ENCODE results near the gene FLRT1. TPM values are rescaled to one million over a fixed set of nuclear protein-coding genes. Genes with fewer than 3 reads are reported as not detected.

FLRT1 gene
- total and polyA plus RNA-seq, 9 donors: 0.13 to 1.2 (median 0.38) TPM

GRCh38 chr11:64019106-64020037, 16.4 kb upstream of the FLRT1 start:
- H3K27ac ChIP-seq: no peak overlapping the region

GRCh38 chr11:64020976-64021756, 14.6 kb upstream of the FLRT1 start:
- H3K4me1 ChIP-seq (ENCODE audit: insufficient read depth): no peaks in the 10 kb centered on the region
- no peak for TF ChIP-seq EP300 (IDR thresholded peaks at IDR 0.05)
- TF ChIP-seq POLR2A (IDR thresholded peaks at IDR 0.05): no peak
- no peak for TF ChIP-seq CTCF (IDR thresholded peaks at IDR 0.05)
- DNase-seq: no peak
- H3K27ac ChIP-seq: no peak overlapping the region
- H3K36me3 ChIP-seq: no peaks in the 10 kb centered on the region
- H3K9me3 ChIP-seq: no peaks in the 10 kb centered on the region
- intact Hi-C loops (cut with DNase I): no loop called here
- H3K4me3 ChIP-seq: no peak overlapping the region
- WGBS, 3 donors: 82 to 84% (median 84%) methylated on average over 21 to 22 of the region's 22 CpGs
- no peaks in the 10 kb centered on the region for H3K27me3 ChIP-seq

More at GRCh38 chr11:64019106-64020037, 16.4 kb upstream of the FLRT1 start:
- no peak for DNase-seq
- TF ChIP-seq POLR2A (IDR thresholded peaks at IDR 0.05) (no peak), CTCF (IDR thresholded peaks at IDR 0.05) (no peak), EP300 (IDR thresholded peaks at IDR 0.05) (no peak)
- intact Hi-C loops (cut with DNase I): no loop called here
- Histone ChIP-seq H3K36me3 (no peaks in the 10 kb centered on the region), H3K4me3 (no peak overlapping the region), H3K4me1 (ENCODE audit: insufficient read depth) (no peaks in the 10 kb centered on the region), H3K27me3 (no peaks in the 10 kb centered on the region), H3K9me3 (no peaks in the 10 kb centered on the region)
- 64 to 79% (median 65%) methylated on average over 21 to 27 of the region's 27 CpGs for WGBS, 3 donors

GRCh38 chr11:64021757-64022093, 14.0 kb upstream of the FLRT1 start:
- Histone ChIP-seq H3K36me3 (no peaks in the 10 kb centered on the region), H3K9me3 (no peaks in the 10 kb centered on the region), H3K27me3 (no peaks in the 10 kb centered on the region), H3K27ac (no peak overlapping the region), H3K4me1 (ENCODE audit: insufficient read depth) (no peaks in the 10 kb centered on the region), H3K4me3 (no peak overlapping the region)
- intact Hi-C loops (cut with DNase I): no loop called here
- WGBS, 3 donors: 66 to 74% (median 66%) methylated on average over 8 to 10 of the region's 10 CpGs
- TF ChIP-seq POLR2A (IDR thresholded peaks at IDR 0.05): no peak
- TF ChIP-seq EP300 (IDR thresholded peaks at IDR 0.05): no peak
- no peak for TF ChIP-seq CTCF (IDR thresholded peaks at IDR 0.05)
- DNase-seq: no peak

- no peaks in the 10 kb centered on the region for H3K9me3 ChIP-seq
- H3K36me3 ChIP-seq: no peaks in the 10 kb centered on the region
- TF ChIP-seq EP300 (IDR thresholded peaks at IDR 0.05) (no peak), POLR2A (IDR thresholded peaks at IDR 0.05) (no peak)
- DNase-seq: no peak
- WGBS, 3 donors: 63 to 77% (median 66%) methylated on average over 14 of the region's 14 CpGs
- H3K4me3 ChIP-seq: no peak overlapping the region
- no peaks in the 10 kb centered on the region for H3K27me3 ChIP-seq
- intact Hi-C loops (cut with DNase I): no loop called here
- no peak overlapping the region for H3K27ac ChIP-seq
- H3K4me1 ChIP-seq (ENCODE audit: insufficient read depth): no peaks in the 10 kb centered on the region
Measured at GRCh38 chr11:64022125-64022784, 13.5 kb upstream of the FLRT1 start.

Measured in ovary (tissue), 9 donors.